NCI-H146 (cell line): ENCODE data around the gene ZNF337.
"Not testable (repeated sequence)": the region's sequence is repeated elsewhere in the genome, so short reads cannot be mapped to it uniquely, and the experiment has no call there.

Experiments used
- DNase-seq: peaks from one replicate; lab custom pipeline; 2025; lab: John Stamatoyannopoulos, UW

Gene ZNF337

GRCh38 chr20:25696371-25697131, at the start of gene ZNF337:
TSS of gene ZNF337 (minus strand) at chr20:25696853. CDS start at chr20:25686417, 10,436 bp downstream.
- DNase-seq = peak; percentile 98

GRCh38 chr20:25745738-25746137, 49.1 kb upstream of the ZNF337 start:
- DNase-seq = no peak

- DNase-seq = no peak
Measured at GRCh38 chr20:25745100-25745499, 48.4 kb upstream of the ZNF337 start.

GRCh38 chr20:25744261-25744660, 47.6 kb upstream of the ZNF337 start:
- no peak for DNase-seq

GRCh38 chr20:25741088-25741487, 44.4 kb upstream of the ZNF337 start:
- DNase-seq = no peak

- no peak for DNase-seq
Measured at GRCh38 chr20:25739615-25740320, 43.1 kb upstream of the ZNF337 start.

- DNase-seq = no peak
Measured at GRCh38 chr20:25738198-25738597, 41.5 kb upstream of the ZNF337 start.

- DNase-seq = no peak
Measured at GRCh38 chr20:25733903-25734302, 37.2 kb upstream of the ZNF337 start.

GRCh38 chr20:25730862-25731261, 34.2 kb upstream of the ZNF337 start:
- DNase-seq = no peak

- no peak for DNase-seq
Measured at GRCh38 chr20:25726357-25726756, 29.7 kb upstream of the ZNF337 start.

- DNase-seq = no peak
Measured at GRCh38 chr20:25725639-25726038, 29.0 kb upstream of the ZNF337 start.

- DNase-seq = no peak
Measured at GRCh38 chr20:25723975-25724374, 27.3 kb upstream of the ZNF337 start.

- no peak for DNase-seq
Measured at GRCh38 chr20:25720285-25720684, 23.6 kb upstream of the ZNF337 start.

GRCh38 chr20:25718896-25719809, 22.5 kb upstream of the ZNF337 start:
- peak; percentile 55 for DNase-seq

GRCh38 chr20:25707695-25708094, 11.0 kb upstream of the ZNF337 start:
- DNase-seq = no peak

- no peak for DNase-seq
Measured at GRCh38 chr20:25706793-25707192, 10.1 kb upstream of the ZNF337 start.

GRCh38 chr20:25705830-25706351, 9.2 kb upstream of the ZNF337 start:
- no peak for DNase-seq

GRCh38 chr20:25704303-25704702, 7.7 kb upstream of the ZNF337 start:
- DNase-seq = not testable (repeated sequence)

GRCh38 chr20:25700835-25701234, 4.2 kb upstream of the ZNF337 start:
- not testable (repeated sequence) for DNase-seq

GRCh38 chr20:25699914-25700313, 3.3 kb upstream of the ZNF337 start:
- DNase-seq = no peak

- DNase-seq = no peak
Measured at GRCh38 chr20:25697132-25697446, 436 bp upstream of the ZNF337 start.
